Activated naive CD8-positive, alpha-beta T cell treated with anti-CD3 and anti-CD28 coated beads for 36 hours (primary cell): ENCODE data around the gene FJX1. TPM values are rescaled to one million over a fixed set of nuclear protein-coding genes. Genes with fewer than 3 reads are reported as not detected.
A peak's percentile ranks its signal among the peaks of the same experiment; 100 is the strongest.

Experiments used
- DNase-seq: peaks from one replicate; pipeline ENCODE4 v3.0.0; 2021
- H3K27ac Mint-ChIP-seq: one replicate; pipeline ENCODE4 v1.8.0; 2022; ENCODE audit warnings: mild to moderate bottlenecking, moderate library complexity, mixed read lengths
- H3K27me3 Mint-ChIP-seq: one replicate; pipeline ENCODE4 v1.8.0; 2022; ENCODE audit warnings: mild to moderate bottlenecking, mixed read lengths
- H3K36me3 Mint-ChIP-seq: one replicate; pipeline ENCODE4 v1.8.0; 2021; ENCODE audit warnings: mild to moderate bottlenecking, mixed read lengths
- H3K4me1 Mint-ChIP-seq: one replicate; pipeline ENCODE4 v1.8.0; 2021; ENCODE audit warnings: mixed read lengths
- H3K4me3 Mint-ChIP-seq: one replicate; pipeline ENCODE4 v1.8.0; 2022; ENCODE audit warnings: mild to moderate bottlenecking, moderate library complexity, mixed read lengths
- H3K9me3 Mint-ChIP-seq: one replicate; pipeline ENCODE4 v1.8.0; 2022; ENCODE audit warnings: mixed read lengths
- total RNA-seq, 2 experiments: library from RNA; stranded (reverse); gene quantifications; one replicate each; pipeline ENCODE4 v1.2.3, GENCODE V29; 2021

Gene FJX1
- total RNA-seq, 2 experiments from 2014 or later = 2.5 to 3.8 TPM

DNA sequence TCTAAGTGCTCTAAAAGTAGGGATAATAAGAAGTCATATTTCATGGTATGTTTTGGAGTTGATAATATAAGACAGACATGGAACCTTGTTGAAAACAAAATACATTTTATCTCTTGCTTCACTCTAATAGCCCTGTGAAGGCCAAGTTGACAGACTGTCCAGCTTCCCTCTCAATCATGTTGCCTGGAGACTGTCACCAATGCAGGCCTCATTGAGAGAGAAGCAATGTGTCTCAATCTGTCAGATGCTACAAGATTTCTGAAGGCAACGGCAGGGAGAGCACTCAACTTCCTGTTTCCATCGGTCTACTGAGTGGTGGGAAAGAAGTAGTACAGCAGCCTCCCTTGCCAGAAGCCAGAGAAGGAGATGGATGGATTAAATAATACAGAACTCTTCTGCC, 23.6 kb upstream of the FJX1 start:
- H3K27me3 Mint-ChIP-seq = peaks cover 54% of the 10 kb centered on the region
- H3K9me3 Mint-ChIP-seq = no peaks in the 10 kb centered on the region
- no peaks in the 10 kb centered on the region for H3K36me3 Mint-ChIP-seq
- no peak for DNase-seq
- no peak overlapping the region for H3K4me3 Mint-ChIP-seq
- H3K4me1 Mint-ChIP-seq = peaks cover 2% of the 10 kb centered on the region
- no peak overlapping the region for H3K27ac Mint-ChIP-seq

DNA sequence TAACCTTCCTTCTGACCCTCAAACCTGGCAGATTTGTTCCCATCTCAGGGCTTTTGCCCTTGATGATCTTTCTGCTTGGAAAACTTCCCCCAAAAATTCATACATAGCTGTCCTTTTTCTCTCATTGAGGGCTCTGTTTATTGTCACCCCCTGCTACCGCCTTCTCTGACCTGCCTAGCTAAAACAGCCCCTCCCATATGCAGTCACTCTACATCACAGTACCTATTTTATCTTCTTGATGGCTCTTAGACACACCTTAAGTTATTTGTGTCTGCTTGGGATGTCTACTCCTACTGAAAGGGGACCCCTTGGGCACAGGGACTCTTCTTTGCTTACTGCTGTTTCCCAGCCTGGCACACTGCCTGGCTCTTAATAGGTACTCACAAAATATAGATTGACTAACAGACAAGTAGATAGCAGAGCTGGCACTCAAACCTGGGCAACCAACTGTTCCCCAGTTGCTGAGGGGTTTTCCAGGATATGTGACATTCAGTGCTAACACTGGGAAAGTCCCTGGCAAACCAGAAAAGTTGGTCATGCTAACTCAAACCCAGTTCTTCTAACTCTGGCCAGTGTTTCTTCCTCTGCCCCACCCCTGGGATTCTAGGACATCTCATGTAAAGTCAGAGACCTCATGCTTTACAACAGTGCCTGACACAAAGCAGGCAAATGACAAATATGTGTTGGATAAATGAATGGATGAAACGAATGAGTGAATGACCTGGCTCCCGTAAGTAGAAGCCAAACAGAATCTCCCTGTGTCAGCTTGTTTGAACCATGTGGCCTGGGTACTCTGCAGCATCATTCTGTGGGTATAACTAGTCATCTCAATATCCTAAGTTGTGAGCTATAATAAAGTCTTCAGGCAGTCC, 19.8 kb upstream of the FJX1 start:
- H3K27me3 Mint-ChIP-seq = peaks cover 53% of the 10 kb centered on the region
- H3K4me1 Mint-ChIP-seq = peaks cover 2% of the 10 kb centered on the region
- no peak for DNase-seq
- no peaks in the 10 kb centered on the region for H3K9me3 Mint-ChIP-seq
- no peak overlapping the region for H3K4me3 Mint-ChIP-seq
- no peak overlapping the region for H3K27ac Mint-ChIP-seq
- no peaks in the 10 kb centered on the region for H3K36me3 Mint-ChIP-seq

GRCh38 chr11:35600331-35600838, 17.9 kb upstream of the FJX1 start:
- peaks cover 50% of the 10 kb centered on the region for H3K27me3 Mint-ChIP-seq
- H3K4me3 Mint-ChIP-seq = no peak overlapping the region
- H3K9me3 Mint-ChIP-seq = no peaks in the 10 kb centered on the region

DNA sequence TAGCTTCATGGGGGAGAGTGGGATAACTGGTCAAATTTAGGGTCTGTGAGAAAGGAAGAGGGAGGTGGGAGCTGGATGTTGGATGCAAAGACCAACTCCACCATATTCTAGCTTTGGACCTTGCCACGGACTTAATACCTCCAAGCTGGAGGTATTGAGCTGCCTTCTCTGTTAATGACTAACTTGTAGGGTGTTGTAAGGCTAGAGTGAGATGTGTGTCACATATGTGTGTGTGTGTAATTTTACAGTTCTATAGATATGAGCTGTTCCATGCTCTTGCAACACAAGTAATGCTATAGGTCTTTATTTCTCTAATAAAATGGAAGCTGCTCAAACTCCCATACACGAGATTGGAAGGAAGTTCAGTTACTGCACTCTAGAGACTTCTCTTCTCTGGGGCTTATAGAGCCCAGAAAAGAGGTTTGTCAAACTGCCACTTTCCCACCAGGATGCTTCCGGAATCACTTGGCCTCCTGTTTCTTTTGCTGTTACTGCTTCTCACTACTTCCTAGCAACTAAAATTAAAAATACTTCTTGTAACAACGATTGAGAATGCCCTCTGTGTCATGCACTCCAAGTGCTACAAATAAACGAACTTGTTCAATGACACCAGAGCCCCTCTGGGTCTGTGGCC, 16.0 kb upstream of the FJX1 start:
- Mint-ChIP-seq H3K4me3 (no peak overlapping the region), H3K27ac (no peak overlapping the region), H3K9me3 (no peaks in the 10 kb centered on the region), H3K4me1 (peaks cover 2% of the 10 kb centered on the region), H3K27me3 (peaks cover 35% of the 10 kb centered on the region), H3K36me3 (no peaks in the 10 kb centered on the region)
- DNase-seq = no peak

More at GRCh38 chr11:35600331-35600838, 17.9 kb upstream of the FJX1 start:
- Mint-ChIP-seq H3K4me1 (peaks cover 2% of the 10 kb centered on the region), H3K27ac (no peak overlapping the region), H3K36me3 (no peaks in the 10 kb centered on the region)
- DNase-seq = no peak

GRCh38 chr11:35602979-35603378, 15.3 kb upstream of the FJX1 start:
- Mint-ChIP-seq H3K4me1 (peaks cover 2% of the 10 kb centered on the region), H3K27ac (no peak overlapping the region), H3K9me3 (no peaks in the 10 kb centered on the region), H3K36me3 (no peaks in the 10 kb centered on the region), H3K4me3 (no peak overlapping the region), H3K27me3 (peaks cover 34% of the 10 kb centered on the region)
- DNase-seq = no peak

DNA sequence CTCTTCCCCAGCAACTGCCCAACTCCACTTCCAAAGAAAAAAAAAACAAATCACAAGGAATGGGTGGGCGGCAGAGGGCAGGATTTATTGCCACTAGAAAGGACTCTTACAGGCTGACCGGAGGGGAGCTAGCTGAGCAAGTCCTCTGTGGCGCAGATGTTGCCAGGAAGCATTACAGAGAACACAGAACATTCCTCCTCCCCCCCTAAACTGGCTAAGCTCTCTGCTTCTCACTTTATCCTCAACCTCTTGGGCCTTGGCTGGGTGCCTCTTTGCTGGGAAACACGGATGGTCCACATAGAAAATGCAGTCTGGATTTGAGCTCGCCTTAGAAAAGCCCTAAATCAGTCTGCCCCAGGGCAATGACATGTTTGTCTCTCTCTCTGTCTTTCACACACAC, 12.6 kb upstream of the FJX1 start:
- H3K9me3 Mint-ChIP-seq = no peaks in the 10 kb centered on the region
- H3K4me3 Mint-ChIP-seq = no peak overlapping the region
- no peak for DNase-seq
- H3K27ac Mint-ChIP-seq = no peak overlapping the region
- no peaks in the 10 kb centered on the region for H3K36me3 Mint-ChIP-seq
- H3K27me3 Mint-ChIP-seq = peaks cover 35% of the 10 kb centered on the region
- no peaks in the 10 kb centered on the region for H3K4me1 Mint-ChIP-seq

DNA sequence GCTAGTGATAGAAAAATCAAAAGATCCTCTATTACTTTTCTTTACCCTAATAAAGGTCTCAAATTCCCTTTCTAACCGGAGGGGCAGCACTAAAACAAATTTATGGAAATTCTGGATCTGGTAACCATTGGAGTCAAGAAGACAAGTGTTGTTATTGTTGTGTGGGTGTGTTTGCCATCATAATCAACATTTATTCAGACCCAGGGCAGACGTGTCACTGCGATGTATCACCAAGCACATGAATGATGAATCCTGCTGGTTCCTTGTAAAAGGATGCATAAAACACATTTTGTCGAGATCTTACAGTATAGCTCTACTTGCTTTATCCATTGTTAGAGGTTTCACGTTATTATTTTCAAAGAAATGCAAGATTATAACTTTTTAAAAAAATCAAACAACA, 12.1 kb upstream of the FJX1 start:
- no peak overlapping the region for H3K27ac Mint-ChIP-seq
- peaks cover 36% of the 10 kb centered on the region for H3K27me3 Mint-ChIP-seq
- no peak overlapping the region for H3K4me3 Mint-ChIP-seq
- no peaks in the 10 kb centered on the region for H3K36me3 Mint-ChIP-seq
- no peaks in the 10 kb centered on the region for H3K9me3 Mint-ChIP-seq
- H3K4me1 Mint-ChIP-seq = no peaks in the 10 kb centered on the region
- no peak for DNase-seq

GRCh38 chr11:35608502-35608901, 9.8 kb upstream of the FJX1 start:
- Mint-ChIP-seq H3K4me3 (no peak overlapping the region), H3K27me3 (peaks cover 43% of the 10 kb centered on the region), H3K9me3 (no peaks in the 10 kb centered on the region), H3K36me3 (no peaks in the 10 kb centered on the region), H3K4me1 (no peaks in the 10 kb centered on the region), H3K27ac (no peak overlapping the region)
- no peak for DNase-seq

DNA sequence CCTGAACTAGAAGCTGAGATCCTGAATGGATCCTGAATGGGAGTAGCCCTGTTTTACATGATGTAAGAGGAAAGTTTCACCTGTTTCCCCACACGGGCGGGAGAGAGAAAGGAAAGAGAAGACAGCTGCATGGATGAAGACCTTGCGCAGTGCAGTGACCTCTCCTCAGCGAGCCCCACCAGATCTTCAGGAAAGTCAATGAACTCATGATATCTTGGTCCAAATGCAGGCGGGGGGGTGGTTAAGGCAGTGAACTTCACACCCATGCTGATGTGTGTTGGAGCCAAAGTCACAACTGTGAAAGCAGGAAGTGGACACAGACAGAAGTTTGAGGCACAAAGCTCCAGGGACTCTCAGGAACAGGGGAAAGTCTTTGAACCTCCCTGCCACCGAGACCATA, 8.6 kb upstream of the FJX1 start:
- H3K9me3 Mint-ChIP-seq = no peaks in the 10 kb centered on the region
- no peak for DNase-seq
- no peaks in the 10 kb centered on the region for H3K36me3 Mint-ChIP-seq
- no peak overlapping the region for H3K4me3 Mint-ChIP-seq
- peaks cover 38% of the 10 kb centered on the region for H3K27me3 Mint-ChIP-seq
- no peak overlapping the region for H3K27ac Mint-ChIP-seq
- H3K4me1 Mint-ChIP-seq = no peaks in the 10 kb centered on the region

DNA sequence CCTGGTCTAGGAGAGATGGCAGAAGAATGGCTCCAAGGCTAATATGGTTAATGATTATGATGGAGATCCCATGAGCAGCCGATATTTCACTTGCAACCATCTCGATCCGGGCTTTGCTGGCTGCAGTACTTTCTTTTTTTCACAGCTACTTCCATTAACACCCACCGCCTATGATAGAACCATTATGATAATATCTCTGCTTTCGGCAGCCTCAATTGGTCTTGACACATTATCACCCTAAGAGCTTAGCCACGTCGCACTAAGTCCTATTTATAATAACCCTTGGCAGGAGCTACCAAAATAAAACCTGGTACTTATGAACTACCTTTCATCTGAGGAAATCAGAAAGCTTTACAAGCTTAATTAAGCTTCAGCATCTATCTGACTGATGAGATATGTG, 7.6 kb upstream of the FJX1 start:
- no peak overlapping the region for H3K27ac Mint-ChIP-seq
- no peak overlapping the region for H3K4me3 Mint-ChIP-seq
- no peaks in the 10 kb centered on the region for H3K9me3 Mint-ChIP-seq
- H3K4me1 Mint-ChIP-seq = no peaks in the 10 kb centered on the region
- no peak for DNase-seq
- no peaks in the 10 kb centered on the region for H3K36me3 Mint-ChIP-seq
- peaks cover 44% of the 10 kb centered on the region for H3K27me3 Mint-ChIP-seq

DNA sequence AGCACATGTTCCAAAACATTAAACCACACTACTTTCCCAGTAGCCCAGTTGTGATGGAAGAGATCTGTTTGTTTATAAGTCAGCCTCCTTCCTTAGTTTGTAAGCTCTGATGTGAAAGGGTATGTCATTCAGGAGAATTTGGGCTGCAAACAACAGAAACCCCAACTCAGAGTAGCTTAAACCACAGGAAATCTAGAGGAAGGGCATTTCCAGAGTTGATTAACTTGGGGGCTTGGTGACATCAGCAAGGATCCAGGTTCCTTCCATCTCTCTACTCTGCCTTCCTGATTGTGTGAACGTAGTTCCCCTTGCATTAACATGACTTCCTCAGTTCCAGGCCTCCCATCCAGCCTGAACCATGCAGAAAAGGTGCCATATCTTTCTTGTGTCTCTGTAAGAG, 6.5 kb upstream of the FJX1 start:
- no peak for DNase-seq
- no peak overlapping the region for H3K27ac Mint-ChIP-seq
- peaks cover 52% of the 10 kb centered on the region for H3K27me3 Mint-ChIP-seq
- no peaks in the 10 kb centered on the region for H3K4me1 Mint-ChIP-seq
- H3K9me3 Mint-ChIP-seq = no peaks in the 10 kb centered on the region
- H3K4me3 Mint-ChIP-seq = no peak overlapping the region
- no peaks in the 10 kb centered on the region for H3K36me3 Mint-ChIP-seq

GRCh38 chr11:35614939-35615569, 3.2 kb upstream of the FJX1 start:
- no peak overlapping the region for H3K4me3 Mint-ChIP-seq
- no peak for DNase-seq
- H3K4me1 Mint-ChIP-seq = peaks cover 5% of the 10 kb centered on the region
- no peaks in the 10 kb centered on the region for H3K9me3 Mint-ChIP-seq
- H3K27me3 Mint-ChIP-seq = peaks cover 53% of the 10 kb centered on the region
- no peak overlapping the region for H3K27ac Mint-ChIP-seq
- H3K36me3 Mint-ChIP-seq = no peaks in the 10 kb centered on the region

- H3K36me3 Mint-ChIP-seq = no peaks in the 10 kb centered on the region
- DNase-seq = no peak
- H3K27ac Mint-ChIP-seq = no peak overlapping the region
- H3K27me3 Mint-ChIP-seq = peaks cover 59% of the 10 kb centered on the region
- H3K9me3 Mint-ChIP-seq = no peaks in the 10 kb centered on the region
- H3K4me1 Mint-ChIP-seq = peaks cover 6% of the 10 kb centered on the region
- H3K4me3 Mint-ChIP-seq = no peak overlapping the region
Observed at GRCh38 chr11:35615921-35616900, 2.0 kb upstream of the FJX1 start.

DNA sequence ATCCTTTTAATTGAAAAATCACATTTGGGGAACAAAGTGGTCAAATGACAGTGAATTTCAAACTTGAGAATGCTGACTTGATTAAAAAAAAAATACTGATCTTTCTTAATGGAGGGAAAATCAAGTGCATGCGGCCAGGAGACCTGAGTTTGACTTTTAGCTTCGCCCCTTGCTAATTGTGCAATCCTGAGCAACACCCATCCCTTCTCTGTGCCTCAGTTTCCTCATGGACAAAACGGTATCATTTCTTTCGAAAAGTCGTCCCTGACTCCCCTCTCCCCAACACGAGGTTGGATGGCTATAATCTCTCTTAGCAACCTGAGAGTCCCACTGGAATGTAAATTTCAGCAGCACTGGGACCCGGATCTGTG, 959 bp upstream of the FJX1 start:
- DNase-seq = no peak
- Mint-ChIP-seq H3K4me3 (peak overlapping the region; percentile 61), H3K36me3 (no peaks in the 10 kb centered on the region), H3K27ac (no peak overlapping the region), H3K27me3 (peaks cover 62% of the 10 kb centered on the region), H3K9me3 (no peaks in the 10 kb centered on the region), H3K4me1 (peaks cover 7% of the 10 kb centered on the region)
